HCEC 1CT (cell line): Measurements from ENCODE around the gene TMED9.
A peak's percentile ranks its signal among the peaks of the same experiment; 100 is the strongest.
"Not testable (repeated sequence)": the region's sequence is repeated elsewhere in the genome, so short reads cannot be mapped to it uniquely, and the experiment has no call there.

Source experiments
- DNase-seq: peaks from one replicate; pipeline ENCODE4 v3.0.0-alpha.2; 2017

The TMED9 gene

DNA sequence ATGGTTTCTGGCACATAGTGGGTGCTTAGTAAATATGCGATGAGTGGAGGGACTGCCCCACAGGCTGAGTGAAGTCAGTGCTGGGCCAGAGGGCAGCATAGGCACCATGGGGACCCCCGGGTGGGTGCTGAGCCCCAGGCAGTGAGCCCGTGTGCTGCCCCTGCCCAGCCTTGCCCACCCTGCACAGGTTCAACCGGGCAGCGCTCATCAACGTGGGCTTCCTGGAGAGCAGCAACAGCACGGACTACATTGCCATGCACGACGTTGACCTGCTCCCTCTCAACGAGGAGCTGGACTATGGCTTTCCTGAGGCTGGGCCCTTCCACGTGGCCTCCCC is 15.1 kb downstream of the TMED9 start:
- no peak for DNase-seq

DNA sequence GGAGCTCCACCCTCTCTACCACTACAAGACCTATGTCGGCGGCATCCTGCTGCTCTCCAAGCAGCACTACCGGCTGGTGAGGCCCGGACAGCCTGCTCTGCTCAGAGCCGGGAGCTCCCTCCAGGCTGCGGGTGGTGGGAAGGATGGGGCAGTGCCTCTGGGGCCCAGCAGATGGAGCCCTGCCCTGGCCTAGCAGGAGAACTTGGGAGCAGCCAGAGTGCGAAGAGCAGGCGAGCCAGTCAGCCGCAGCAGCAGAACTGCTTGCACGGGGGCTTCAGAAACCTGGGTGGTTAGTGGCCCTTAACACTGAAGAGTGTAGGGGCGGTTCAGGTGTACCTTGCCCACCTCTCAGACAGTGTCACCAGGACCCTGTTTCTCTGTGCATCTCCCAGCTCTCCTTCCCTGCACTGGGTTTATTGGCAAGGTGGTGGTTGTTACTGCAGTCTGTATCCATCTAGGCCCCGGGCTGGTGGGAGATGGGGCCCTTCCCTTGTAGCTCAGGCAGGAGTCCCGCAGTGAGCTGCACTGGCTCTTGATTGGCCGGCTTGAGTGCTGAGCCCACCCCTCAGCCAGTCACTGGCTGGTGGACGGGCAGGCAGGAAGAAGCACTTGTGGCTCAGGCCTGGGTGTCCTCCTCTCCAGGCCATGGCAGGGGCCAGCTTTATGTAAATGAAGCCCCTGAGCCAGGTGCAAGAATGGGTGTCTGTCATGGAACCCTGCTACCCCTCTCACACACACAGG is 15.6 kb downstream of the TMED9 start:
- DNase-seq, result peak; percentile 74

DNA sequence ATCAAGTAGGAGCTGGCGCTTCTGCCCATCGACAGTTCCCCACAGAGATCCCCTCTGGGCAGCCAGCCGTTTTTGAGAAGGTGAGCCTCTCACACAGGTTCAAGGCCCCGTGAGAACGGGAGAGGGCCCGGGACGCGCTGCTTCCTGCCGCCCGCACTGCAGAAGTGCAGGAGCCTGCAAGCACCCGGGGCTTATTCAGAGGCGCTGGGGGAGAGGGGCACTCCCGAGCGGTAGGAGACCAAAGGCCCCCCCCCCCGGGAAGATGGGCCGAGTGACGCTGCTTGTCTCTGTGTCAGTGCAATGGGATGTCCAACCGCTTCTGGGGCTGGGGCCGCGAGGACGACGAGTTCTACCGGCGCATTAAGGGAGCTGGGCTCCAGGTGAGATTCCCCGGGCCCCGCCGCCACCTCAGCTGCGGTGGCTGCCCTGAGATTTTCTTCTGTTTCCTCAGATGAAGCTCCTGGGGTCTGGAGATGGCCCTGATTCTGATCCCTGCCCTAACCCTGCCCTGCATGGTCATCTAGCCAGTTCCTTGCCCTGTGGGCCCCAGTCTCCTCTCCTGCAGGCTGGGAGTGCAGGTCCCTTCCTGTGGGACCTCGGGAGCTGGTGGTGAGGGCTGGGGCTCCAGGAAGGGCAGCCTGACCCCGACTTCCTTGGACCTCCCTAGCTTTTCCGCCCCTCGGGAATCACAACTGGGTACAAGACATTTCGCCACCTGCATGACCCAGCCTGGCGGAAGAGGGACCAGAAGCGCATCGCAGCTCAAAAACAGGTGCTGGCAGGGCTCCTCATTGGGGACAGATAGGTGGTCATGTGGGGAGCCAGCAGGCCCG is 16.5 kb downstream of the TMED9 start:
- no peak for DNase-seq

DNA sequence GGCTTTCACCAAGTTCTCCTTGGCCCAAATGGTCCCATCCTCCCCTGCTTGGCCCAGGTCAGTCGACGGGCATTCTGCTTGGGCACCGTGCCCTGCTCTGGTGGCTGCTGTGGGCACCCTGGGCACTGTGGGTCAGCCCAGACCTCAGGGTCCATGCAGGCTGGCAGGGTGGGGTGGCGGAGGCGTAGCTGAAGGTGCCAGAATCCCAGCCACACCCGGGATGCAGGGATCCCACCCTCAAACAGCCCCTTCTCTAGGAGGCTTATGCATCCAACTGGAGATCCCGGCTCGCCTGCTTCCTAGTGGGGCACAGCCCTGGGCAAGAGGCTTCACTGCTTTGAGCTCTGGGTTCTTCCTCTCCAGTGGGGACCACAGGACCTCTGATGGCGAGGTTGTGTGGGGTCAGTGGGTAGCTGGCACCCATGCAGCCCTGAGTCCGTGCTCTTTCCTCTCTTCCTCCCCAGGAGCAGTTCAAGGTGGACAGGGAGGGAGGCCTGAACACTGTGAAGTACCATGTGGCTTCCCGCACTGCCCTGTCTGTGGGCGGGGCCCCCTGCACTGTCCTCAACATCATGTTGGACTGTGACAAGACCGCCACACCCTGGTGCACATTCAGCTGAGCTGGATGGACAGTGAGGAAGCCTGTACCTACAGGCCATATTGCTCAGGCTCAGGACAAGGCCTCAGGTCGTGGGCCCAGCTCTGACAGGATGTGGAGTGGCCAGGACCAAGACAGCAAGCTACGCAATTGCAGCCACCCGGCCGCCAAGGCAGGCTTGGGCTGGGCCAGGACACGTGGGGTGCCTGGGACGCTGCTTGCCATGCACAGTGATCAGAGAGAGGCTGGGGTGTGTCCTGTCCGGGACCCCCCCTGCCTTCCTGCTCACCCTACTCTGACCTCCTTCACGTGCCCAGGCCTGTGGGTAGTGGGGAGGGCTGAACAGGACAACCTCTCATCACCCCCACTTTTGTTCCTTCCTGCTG is 17.4 kb downstream of the TMED9 start:
- DNase-seq, result no peak

DNA sequence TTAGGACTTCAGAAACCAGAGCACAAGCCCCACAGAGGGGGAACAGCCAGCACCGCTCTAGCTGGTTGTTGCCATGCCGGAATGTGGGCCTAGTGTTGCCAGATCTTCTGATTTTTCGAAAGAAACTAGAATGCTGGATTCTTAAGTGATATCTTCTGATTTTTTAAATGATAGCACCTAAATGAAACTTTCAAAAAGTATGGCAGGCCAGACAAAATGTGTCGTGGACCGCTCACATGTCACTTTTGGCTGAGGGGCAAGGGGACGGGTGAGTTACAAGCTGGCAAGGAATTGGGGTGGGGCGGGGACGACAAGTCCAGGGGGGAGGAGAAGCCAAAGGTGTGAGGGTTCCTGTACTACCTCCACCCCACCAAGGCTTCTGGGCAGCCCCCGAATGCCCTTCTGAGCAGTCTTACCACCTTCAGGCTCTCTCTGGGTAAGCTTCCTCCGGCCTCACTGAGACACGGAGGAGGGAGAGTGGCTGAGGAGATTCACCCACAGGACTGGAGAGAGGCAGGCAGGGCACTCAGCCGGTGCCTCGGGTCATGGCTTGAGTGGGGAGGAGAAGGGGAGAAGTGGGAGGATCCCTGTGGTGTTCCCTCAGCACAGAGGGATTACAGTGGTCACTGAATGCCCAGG is 18.2 kb downstream of the TMED9 start:
- DNase-seq, result no peak

DNA sequence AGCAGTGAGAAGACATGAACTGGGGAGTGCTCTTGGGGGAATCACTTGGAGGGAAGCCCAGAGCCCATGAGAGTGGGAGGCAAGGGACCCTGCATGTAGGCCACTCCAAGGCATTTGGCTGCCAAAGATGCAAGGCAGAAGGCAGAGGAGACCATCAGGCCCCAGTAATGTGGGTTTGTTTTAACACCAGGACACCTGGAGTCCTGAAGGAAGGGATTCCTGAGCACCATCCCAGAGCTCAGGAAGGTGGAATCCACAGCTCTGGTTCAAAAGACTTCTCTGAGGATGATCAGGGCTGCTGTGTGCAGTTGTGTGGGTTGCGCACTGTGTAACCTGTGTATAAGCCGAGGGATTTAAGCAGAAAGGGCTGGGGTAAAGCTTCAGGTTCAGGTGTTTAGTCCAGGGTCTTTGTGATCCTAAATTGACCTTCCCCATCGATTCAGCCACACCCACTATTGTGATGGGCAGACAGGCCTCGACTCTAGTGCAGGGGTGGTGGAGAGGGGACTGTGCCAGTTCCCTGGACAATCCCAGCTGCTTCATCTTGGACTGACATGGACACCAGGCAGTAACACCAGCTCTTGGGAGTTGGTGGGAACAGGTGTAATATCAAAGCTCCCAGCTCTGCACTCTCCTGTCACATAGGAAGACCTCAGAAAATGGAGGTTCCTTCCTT is 18.9 kb downstream of the TMED9 start:
- no peak for DNase-seq

DNA sequence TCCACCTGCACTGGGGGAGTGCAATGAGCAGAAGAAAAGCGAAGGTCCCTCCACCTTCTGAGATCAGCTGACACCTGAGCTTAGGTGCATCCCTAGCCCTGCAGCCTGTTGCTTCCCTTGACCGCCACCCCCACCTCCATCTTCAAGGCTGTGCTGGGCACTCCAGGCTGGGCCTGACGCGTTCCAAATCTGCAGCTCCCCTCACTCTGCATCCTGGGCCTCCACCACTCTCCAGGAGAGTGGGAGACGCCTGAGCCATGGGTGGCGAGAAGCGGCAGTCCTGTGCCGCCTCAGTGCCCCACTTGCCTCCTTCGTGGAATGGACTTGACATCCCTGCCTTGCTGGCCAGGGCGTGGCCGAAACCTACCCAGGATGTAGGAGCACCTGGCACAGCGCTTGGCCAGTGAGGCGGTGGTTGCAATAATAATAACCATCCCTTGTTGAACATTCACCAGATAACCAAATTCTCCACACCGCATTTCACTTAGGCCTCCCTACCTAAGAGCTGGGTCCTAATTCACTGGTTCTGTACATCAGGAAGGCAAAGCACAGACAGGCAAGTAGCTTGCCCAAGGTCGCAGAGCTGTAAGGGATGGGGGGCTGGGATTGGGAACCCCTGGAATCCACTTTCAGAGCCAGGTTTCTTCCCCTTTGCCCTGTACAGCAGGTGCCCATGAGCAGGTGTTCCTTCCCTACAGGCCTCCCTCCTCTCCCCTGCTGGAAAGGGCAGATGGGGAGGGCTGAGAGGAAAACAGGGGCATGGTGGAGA is 19.6 kb downstream of the TMED9 start:
- no peak for DNase-seq

DNA sequence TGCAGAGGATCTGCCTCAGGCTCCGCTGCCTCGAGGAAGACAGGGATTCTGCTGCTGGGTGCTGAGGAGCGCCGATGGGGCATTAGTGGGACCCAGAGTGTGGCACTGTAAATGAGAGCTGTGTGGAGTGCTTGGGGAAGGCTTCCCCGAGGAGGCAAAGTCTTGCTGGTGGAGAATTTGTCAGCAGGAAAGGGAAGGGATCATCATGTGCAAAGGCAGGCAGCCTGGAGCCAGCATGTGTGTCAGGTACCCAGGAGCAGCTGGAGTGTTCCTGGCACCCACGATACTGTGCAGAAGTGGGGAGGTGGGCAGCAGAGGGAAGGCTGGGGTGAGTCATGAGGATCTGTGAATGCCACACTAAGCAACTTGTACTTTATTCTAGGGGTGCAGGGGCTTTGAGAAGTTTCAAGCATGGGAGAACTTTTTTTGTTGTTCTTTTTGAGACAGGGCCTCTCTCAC is 20.2 kb downstream of the TMED9 start:
- DNase-seq, result no peak

DNA sequence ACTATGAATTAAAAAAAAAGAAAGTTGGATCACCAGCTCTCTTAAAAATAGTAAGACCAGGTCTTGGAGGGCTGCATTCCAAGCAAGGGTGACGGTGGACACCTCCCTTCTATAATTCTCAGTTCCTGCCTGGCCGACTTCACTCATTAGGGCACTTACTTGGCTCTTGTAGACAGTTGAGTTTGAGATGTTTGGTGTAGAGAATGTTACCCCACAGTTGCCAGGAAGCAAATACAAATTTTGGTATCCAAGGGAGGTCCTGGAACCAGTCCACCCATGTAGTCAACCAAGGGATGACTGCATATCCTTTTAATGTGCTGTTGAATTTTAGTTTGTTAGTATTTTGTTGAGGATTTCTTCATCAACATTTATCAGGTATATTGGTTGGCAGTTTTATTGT is 28.6 kb downstream of the TMED9 start:
- DNase-seq, result no peak

DNA sequence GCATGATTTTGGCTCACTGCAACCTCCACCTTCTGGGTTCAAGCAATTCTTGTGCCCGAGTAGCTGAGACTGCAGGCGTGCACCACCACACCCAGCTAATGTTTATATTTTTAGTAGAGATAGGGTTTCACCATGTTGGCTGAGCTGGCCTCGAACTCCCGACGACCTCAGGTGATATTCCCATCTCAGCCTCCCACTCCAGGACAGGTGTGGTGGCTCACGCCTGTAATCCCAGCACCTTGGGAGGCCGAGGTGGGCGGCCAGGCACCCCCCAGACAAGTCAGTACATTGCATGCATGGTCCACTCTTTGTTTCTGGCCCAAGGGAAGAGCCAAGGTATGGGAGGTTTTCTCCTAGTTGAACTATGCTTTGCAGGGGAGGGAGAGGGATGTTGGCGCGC is 32.2 kb downstream of the TMED9 start:
- not testable (repeated sequence) for DNase-seq

DNA sequence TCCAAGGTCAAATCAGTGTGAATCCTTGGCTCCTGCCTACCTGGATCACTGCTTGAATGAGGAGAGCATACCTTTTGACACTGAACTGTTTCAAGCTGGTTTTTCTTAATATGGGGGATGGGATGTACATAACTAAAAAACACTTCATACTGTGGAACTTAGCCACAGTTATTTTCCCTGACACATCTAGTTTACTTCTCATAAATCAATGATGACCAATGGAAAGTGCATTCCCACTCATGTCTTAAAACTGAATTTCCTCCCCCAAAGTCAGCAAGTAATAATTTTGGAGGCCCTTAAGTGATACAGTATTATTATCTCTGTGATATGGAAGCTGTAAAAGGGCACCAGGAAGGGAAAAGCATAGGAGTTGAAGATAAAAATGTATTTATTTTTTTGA is 38.2 kb downstream of the TMED9 start:
- DNase-seq, result peak; percentile 22

DNA sequence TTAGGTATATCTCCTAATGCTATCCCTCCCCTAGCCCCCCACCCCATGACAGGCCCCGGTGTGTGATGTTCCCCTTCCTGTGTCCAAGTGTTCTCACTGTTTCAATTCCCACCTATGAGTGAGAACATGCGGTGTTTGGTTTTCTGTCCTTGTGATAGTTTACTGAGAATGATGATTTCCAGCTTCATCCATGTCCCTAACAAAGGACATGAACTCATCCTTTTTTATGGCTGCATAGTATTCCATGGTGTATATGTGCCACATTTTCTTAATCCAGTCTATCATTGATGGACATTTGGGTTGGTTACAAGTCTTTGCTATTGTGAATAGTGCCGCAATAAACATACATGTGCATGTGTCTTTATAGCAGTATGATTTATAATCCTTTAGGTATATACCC is 42.9 kb downstream of the TMED9 start:
- not testable (repeated sequence) for DNase-seq

DNA sequence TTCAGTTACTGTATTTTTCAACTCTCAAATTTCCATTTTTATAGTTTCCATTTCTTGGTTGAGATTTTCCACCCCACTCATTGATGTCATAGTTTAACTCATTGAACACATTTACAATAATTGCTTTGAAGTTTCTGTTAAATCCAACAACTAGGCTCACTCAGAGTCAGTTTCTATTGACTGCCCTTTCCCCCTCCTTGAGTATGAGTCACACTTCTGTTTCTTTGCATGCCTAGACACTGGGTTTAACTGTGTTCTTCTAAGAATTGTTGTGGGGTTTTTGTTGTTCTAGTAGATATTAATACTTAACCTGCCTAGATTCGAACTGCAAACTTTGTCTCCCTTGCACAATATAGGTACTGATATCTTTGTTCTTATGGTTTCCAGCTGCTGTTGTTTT is 53.5 kb downstream of the TMED9 start:
- DNase-seq, result not testable (repeated sequence)
